Endothelial cell of umbilical vein (primary cell): ENCODE data around the gene CACNA2D2. TPM values are rescaled to one million over a fixed set of nuclear protein-coding genes. Genes with fewer than 3 reads are reported as not detected.

Experiments
- BruUV-seq: library from RNA; stranded (reverse); fragments of 400-500 nt; replicated peaks from 2 replicates; lab custom pipeline; 2021; lab: Mats Ljungman, UMichigan
- CTCF ChIA-PET: fragments of 300-600, 350-600 bp; sonication (Branson Sonifier 250); formaldehyde crosslinking; loops from one replicate; lab custom pipeline; 2021; ENCODE audit warnings: antibody characterized with exemption, inconsistent platforms; lab: Charles Lee
- POLR2A ChIA-PET: fragments of 300-600, 350-600 bp; sonication (Branson Sonifier 250); formaldehyde crosslinking; loops from one replicate; lab custom pipeline; 2021; ENCODE audit warnings: antibody characterized with exemption, inconsistent platforms; lab: Charles Lee
- DNase-seq: peaks from one replicate; pipeline ENCODE4 v3.0.0-alpha.2; 2011; ENCODE audit warnings: low read depth, low spot score
- FAIRE-seq: peaks from 2 replicates; lab custom pipeline; 2011; peaks lifted over from hg19 to GRCh38; lab: Jason Lieb, UNC
- H2AFZ ChIP-seq: 2 replicates; pipeline ENCODE4 v1.6.0; 2012; ENCODE audit warnings: low read depth, low read length, control low read depth, inconsistent platforms
- H3K27ac ChIP-seq: 2 replicates; pipeline ENCODE4 v1.5.1; 2011; ENCODE audit warnings: low read depth, mild to moderate bottlenecking, control low read depth, low read length, moderate library complexity; ENCODE audit not compliant: insufficient read depth
- H3K27me3 ChIP-seq, 2 experiments: 2 replicates each; pipeline versions ENCODE4 v1.6.0 to v1.6.1; 2011; ENCODE audit warnings: low read length in 2 of 2, mixed read lengths in 1 of 2; ENCODE audit not compliant: control insufficient read depth in 2 of 2, insufficient read depth in 2 of 2
- H3K36me3 ChIP-seq, 2 experiments: 2 replicates in 1 of 2; 3 replicates in 1 of 2; pipeline ENCODE4 v1.5.1; 2011; ENCODE audit warnings: low read length in 2 of 2, mild to moderate bottlenecking in 1 of 2, moderate library complexity in 1 of 2; ENCODE audit not compliant: control insufficient read depth in 2 of 2, insufficient read depth in 2 of 2; ENCODE audit errors: extremely low read depth in 1 of 2
- H3K4me1 ChIP-seq: 3 replicates; pipeline ENCODE4 v1.5.1; 2011; ENCODE audit warnings: mild to moderate bottlenecking, low read length; ENCODE audit not compliant: control insufficient read depth, insufficient read depth; ENCODE audit errors: extremely low read depth
- H3K4me2 ChIP-seq: 2 replicates; pipeline ENCODE4 v1.6.1; 2011; ENCODE audit warnings: low read length, control low read depth, mixed read lengths; ENCODE audit not compliant: insufficient read depth
- H3K4me3 ChIP-seq, 3 experiments: fragments of 200-600 bp in 1 of 3; sonication (generic), shearing (Covaris generic) in 1 of 3; replicated peaks in 1 of 3; 2 replicates each; pipeline ENCODE4 v1.5.1; 2011 to 2016; ENCODE audit warnings: control low read depth in 3 of 3, low read length in 3 of 3, mild to moderate bottlenecking in 2 of 3, inconsistent platforms in 1 of 3, low read depth in 1 of 3, moderate library complexity in 1 of 3; ENCODE audit not compliant: insufficient read depth in 1 of 3
- H3K79me2 ChIP-seq: 2 replicates; pipeline ENCODE4 v1.6.0; 2012; ENCODE audit warnings: low read length, inconsistent platforms; ENCODE audit not compliant: control insufficient read depth, insufficient read depth
- H3K9ac ChIP-seq: replicated peaks from 2 replicates; pipeline ENCODE3; 2011; ENCODE audit warnings: low read length, control low read depth; ENCODE audit not compliant: insufficient read depth; ENCODE audit errors: extremely low read depth
- H3K9me1 ChIP-seq: replicated peaks from 3 replicates; pipeline ENCODE4 v1.6.0; 2011; ENCODE audit warnings: mild to moderate bottlenecking, low read length; ENCODE audit not compliant: control insufficient read depth, insufficient read depth; ENCODE audit errors: extremely low read depth
- H3K9me3 ChIP-seq: replicated peaks from 2 replicates; pipeline ENCODE4 v1.5.1; 2012; ENCODE audit warnings: low read length, inconsistent platforms; ENCODE audit not compliant: control insufficient read depth, insufficient read depth
- H4K20me1 ChIP-seq: replicated peaks from 2 replicates; pipeline ENCODE3; 2011; ENCODE audit warnings: mild to moderate bottlenecking, low read length; ENCODE audit not compliant: control insufficient read depth, insufficient read depth; ENCODE audit errors: extremely low read depth
- CTCF ChIP-seq, 2 donors: IDR thresholded peaks; 1 replicate in 1 of 2; 2 replicates in 1 of 2; pipeline ENCODE4 v1.5.1; 2011; ENCODE audit warnings: low read length in 2 of 2, mild to moderate bottlenecking in 2 of 2, moderate library complexity in 2 of 2, control low read depth in 1 of 2, inconsistent platforms in 1 of 2, low read depth in 1 of 2; ENCODE audit not compliant: insufficient read depth in 1 of 2; ENCODE audit errors: extremely low read depth in 1 of 2
- EZH2 ChIP-seq: IDR thresholded peaks from 2 replicates; pipeline ENCODE4 v1.6.1; 2012; ENCODE audit warnings: borderline replicate concordance, low read depth, mild to moderate bottlenecking, moderate library complexity, low read length, inconsistent platforms; ENCODE audit not compliant: severe bottlenecking
- FOS ChIP-seq: IDR thresholded peaks from 2 replicates; pipeline ENCODE4 v1.6.1; 2011; ENCODE audit warnings: mild to moderate bottlenecking, low read length, moderate library complexity, borderline replicate concordance; ENCODE audit not compliant: insufficient read depth
- GATA2 ChIP-seq: IDR thresholded peaks from 2 replicates; pipeline ENCODE4 v1.7.0; 2011; ENCODE audit warnings: low read depth, mild to moderate bottlenecking, moderate library complexity, mixed read lengths, low read length; ENCODE audit not compliant: insufficient read length, insufficient read depth
- JUN ChIP-seq: IDR thresholded peaks from 2 replicates; pipeline ENCODE4 v1.6.1; 2011; ENCODE audit warnings: borderline replicate concordance, low read depth; ENCODE audit not compliant: insufficient read length, insufficient read depth
- MAX ChIP-seq: IDR thresholded peaks from 2 replicates; pipeline ENCODE4 v1.6.1; 2011; ENCODE audit not compliant: insufficient read depth, insufficient read length
- MYC ChIP-seq: IDR thresholded peaks from one replicate; pipeline ENCODE4 v1.6.1; 2011; ENCODE audit warnings: mild to moderate bottlenecking, low read depth, low read length
- POLR2A ChIP-seq: IDR thresholded peaks from 2 replicates; pipeline ENCODE4 v1.6.1; 2012; ENCODE audit warnings: low read depth, mild to moderate bottlenecking, control low read depth, low read length
- POLR2AphosphoS5 ChIP-seq: IDR thresholded peaks from 2 replicates; pipeline ENCODE4 v1.6.1; 2012; ENCODE audit warnings: low read depth, mild to moderate bottlenecking, control low read depth, low read length, moderate library complexity; ENCODE audit not compliant: insufficient read depth
- dilution Hi-C: fragments of 300-500 bp; cut with MboI; formaldehyde crosslinking; loops from one replicate; pipeline ENCODE4 v1.15.0; 2019; ENCODE audit warnings: low sequenced_read_pairs; ENCODE audit not compliant: extremely low pct_ligation_motif_present
- intact Hi-C: fragments of 100-400 bp; cut with micrococcal nuclease; formaldehyde crosslinking; loops from one replicate; pipeline ENCODE4 v1.10.0; 2022
- polyA plus RNA-seq, 4 experiments: library from polyadenylated mRNA; depleted of rRNA in 3 of 4; stranded (reverse) in 3 of 4; unstranded in 1 of 4; fragments of >200 nt; gene quantifications; 2 replicates each; pipeline versions ENCODE4 v1.2.1 to v1.2.3, GENCODE V29; 2011 to 2012; ENCODE audit warnings: missing spikeins in 1 of 4
- total RNA-seq: library from RNA; stranded (reverse); gene quantifications from 2 replicates; pipeline ENCODE4 v1.2.3, GENCODE V29; 2021

Gene CACNA2D2
- total and polyA plus RNA-seq, 2 donors (not counting 3 experiments of a cell fraction or from before 2014, with no cell fraction given): 0.15 TPM; not detected in 1

- no peak overlapping the region for H3K4me3 ChIP-seq
- no peaks in the 10 kb centered on the region for H3K27me3 ChIP-seq
- H3K9me1 ChIP-seq: no peaks in the 10 kb centered on the region
- H3K79me2 ChIP-seq: peaks cover 36% of the 10 kb centered on the region
- DNase-seq: no peak
- no peak overlapping the region for H3K27ac ChIP-seq
- no peak overlapping the region for H3K9ac ChIP-seq
- ChIA-PET CTCF (interaction anchor here (0.6 to 2.5 kb wide), 8 partner anchors 9 to 263 kb away, joined by 3 to 11 read pairs (median 3); partner anchors contain the start of genes RASSF1 and TUSC2), POLR2A (interaction anchor here (0.7 kb wide), 1 partner anchor 135 kb away, joined by 6 read pairs; no protein-coding TSS in a partner anchor)
- H3K9me3 ChIP-seq: no peaks in the 10 kb centered on the region
- TF ChIP-seq GATA2: no peak
- no peak for TF ChIP-seq JUN
- no peak for TF ChIP-seq FOS
- no peak for TF ChIP-seq MAX
- TF ChIP-seq CTCF (IDR thresholded peaks at IDR 0.05; ENCODE audit: extremely low read depth in 1 of 2, insufficient read depth in 1 of 2, low read depth in 1 of 2, low read length in 2 of 2): no peak
- TF ChIP-seq EZH2: no peak
- TF ChIP-seq POLR2AphosphoS5: no peak
- TF ChIP-seq POLR2A: no peak
- TF ChIP-seq MYC: no peak
- dilution Hi-C loops: no loop called here
- H2AFZ ChIP-seq: no peak overlapping the region
- H3K36me3 ChIP-seq: peaks cover 8 to 28% of the 10 kb centered on the region in 2 experiments
- peaks cover 6% of the 10 kb centered on the region for H4K20me1 ChIP-seq
- no peak overlapping the region for H3K4me2 ChIP-seq
- H3K4me1 ChIP-seq: peaks cover 43% of the 10 kb centered on the region
- intact Hi-C loops: no loop called here
- BruUV-seq: no TSS peak
- FAIRE-seq: no peak
These were observed 150.0 kb downstream of the CACNA2D2 start for GRCh38 chr3:50353245-50354004.
